ENCODE results near the gene DERA. TPM values are rescaled to one million over a fixed set of nuclear protein-coding genes. Genes with fewer than 3 reads are reported as not detected.

DERA gene
- total RNA-seq, 1 donor from 2014 or later, result 41.9 TPM

DNA sequence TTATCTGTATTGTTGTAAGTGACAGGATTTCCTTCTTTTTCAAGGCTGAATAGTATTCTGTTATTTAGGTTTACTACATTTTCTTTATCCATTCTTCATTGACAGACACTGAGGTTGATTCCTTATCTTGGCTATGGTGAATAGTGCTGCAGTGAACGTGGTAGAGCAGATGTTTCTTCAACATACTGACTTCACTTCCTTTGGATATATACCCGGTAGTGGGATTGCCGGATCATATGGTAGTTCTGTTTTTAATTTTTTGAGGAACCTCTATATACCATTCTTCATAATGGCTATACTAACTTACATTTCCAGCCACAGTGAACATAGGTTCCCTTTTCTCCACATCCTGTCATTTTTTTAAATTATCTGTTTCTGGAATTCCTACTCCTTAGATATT lies 21.8 kb downstream of the DERA start:
- TF ChIP-seq, protein P1, sequence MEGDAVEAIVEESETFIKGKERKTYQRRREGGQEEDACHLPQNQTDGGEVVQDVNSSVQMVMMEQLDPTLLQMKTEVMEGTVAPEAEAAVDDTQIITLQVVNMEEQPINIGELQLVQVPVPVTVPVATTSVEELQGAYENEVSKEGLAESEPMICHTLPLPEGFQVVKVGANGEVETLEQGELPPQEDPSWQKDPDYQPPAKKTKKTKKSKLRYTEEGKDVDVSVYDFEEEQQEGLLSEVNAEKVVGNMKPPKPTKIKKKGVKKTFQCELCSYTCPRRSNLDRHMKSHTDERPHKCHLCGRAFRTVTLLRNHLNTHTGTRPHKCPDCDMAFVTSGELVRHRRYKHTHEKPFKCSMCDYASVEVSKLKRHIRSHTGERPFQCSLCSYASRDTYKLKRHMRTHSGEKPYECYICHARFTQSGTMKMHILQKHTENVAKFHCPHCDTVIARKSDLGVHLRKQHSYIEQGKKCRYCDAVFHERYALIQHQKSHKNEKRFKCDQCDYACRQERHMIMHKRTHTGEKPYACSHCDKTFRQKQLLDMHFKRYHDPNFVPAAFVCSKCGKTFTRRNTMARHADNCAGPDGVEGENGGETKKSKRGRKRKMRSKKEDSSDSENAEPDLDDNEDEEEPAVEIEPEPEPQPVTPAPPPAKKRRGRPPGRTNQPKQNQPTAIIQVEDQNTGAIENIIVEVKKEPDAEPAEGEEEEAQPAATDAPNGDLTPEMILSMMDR (IDR thresholded peaks at IDR 0.05; ENCODE audit: unreplicated experiment), result no peak
- Mint-ChIP-seq H3K27me3 (no peaks in the 10 kb centered on the region), H3K4me3 (ENCODE audit: low read depth) (no peak overlapping the region), H3K4me1 (ENCODE audit: low read depth) (peaks cover 13% of the 10 kb centered on the region), H3K36me3 (ENCODE audit: insufficient read depth) (peaks cover 10% of the 10 kb centered on the region), H3K9me3 (ENCODE audit: low read depth) (peaks cover 12% of the 10 kb centered on the region), H3K27ac (no peak overlapping the region)
- no peak for DNase-seq (ENCODE audit: low spot score, unreplicated experiment)

DNA sequence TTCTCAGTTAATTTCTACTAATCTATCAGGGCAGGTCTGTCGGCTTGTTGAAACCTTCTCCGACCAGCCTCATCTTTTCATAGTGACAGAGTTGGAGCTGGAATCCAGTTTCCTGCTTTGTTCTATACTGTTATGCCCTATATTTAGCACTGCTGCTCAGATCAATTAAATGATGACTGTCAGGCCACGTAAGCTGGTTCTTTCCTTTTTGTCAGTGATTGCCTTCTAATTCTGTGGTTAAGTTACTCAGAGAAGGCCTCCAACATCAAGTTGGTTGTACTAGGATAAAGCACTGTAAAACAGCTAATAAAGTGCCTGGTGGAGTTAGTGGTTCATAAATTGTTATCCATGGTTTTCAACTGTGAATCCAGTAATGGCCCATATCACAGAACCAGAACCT lies 22.6 kb downstream of the DERA start:
- TF ChIP-seq, protein P1 (IDR thresholded peaks at IDR 0.05; ENCODE audit: unreplicated experiment), result no peak
- Mint-ChIP-seq H3K27ac (peak overlapping the region; percentile 4), H3K36me3 (ENCODE audit: insufficient read depth) (peaks cover 10% of the 10 kb centered on the region), H3K9me3 (ENCODE audit: low read depth) (peaks cover 12% of the 10 kb centered on the region), H3K27me3 (no peaks in the 10 kb centered on the region), H3K4me1 (ENCODE audit: low read depth) (peaks cover 10% of the 10 kb centered on the region), H3K4me3 (ENCODE audit: low read depth) (no peak overlapping the region)
- no peak for DNase-seq (ENCODE audit: low spot score, unreplicated experiment)

DNA sequence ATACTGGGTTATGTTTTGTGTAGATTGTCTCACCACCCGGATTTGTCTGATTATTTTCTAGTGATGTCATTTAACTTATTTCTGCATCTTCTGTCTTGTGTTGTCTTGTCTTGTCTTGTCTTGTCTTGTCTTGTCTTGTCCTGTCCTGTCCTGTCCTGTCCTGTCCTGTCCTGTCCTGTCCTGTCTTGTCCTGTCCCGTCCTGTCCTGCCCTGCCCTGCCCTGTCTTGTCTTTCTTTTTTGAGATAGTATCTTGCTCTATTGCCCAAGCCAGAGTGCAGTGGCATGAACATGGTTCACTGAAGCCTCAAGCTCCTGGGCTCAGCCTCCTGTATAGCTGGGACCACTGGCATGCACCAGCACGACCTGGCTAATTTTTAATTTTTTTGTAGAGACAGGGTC lies 25.6 kb downstream of the DERA start:
- Mint-ChIP-seq H3K27ac (no peak overlapping the region), H3K9me3 (ENCODE audit: low read depth) (peaks cover 14% of the 10 kb centered on the region), H3K36me3 (ENCODE audit: insufficient read depth) (peaks cover 15% of the 10 kb centered on the region), H3K4me1 (ENCODE audit: low read depth) (peaks cover 4% of the 10 kb centered on the region), H3K27me3 (no peaks in the 10 kb centered on the region), H3K4me3 (ENCODE audit: low read depth) (no peak overlapping the region)
- DNase-seq (ENCODE audit: low spot score, unreplicated experiment), result no peak
- TF ChIP-seq, protein P1 (IDR thresholded peaks at IDR 0.05; ENCODE audit: unreplicated experiment), result no peak

DNA sequence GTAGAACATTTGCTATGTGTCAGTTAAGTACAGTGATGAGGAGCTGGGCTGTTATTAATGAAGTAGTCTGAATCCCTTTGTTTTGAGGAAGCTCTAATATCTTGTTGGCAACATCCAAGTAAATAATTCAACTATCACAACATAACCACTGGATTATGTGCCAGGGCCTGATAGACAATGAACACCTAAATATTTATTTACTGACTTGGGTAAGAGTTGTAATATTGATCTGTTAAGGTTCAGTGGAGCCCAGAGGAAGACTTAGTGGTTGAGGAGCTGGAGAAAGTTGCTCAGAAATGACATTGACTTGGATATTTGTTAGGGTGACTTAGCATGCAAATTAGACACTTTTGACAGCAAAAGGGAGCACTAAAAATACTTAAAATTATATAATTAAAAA lies 26.8 kb downstream of the DERA start:
- Mint-ChIP-seq H3K4me1 (ENCODE audit: low read depth) (peaks cover 3% of the 10 kb centered on the region), H3K4me3 (ENCODE audit: low read depth) (no peak overlapping the region)
- DNase-seq (ENCODE audit: low spot score, unreplicated experiment), result no peak

DNA sequence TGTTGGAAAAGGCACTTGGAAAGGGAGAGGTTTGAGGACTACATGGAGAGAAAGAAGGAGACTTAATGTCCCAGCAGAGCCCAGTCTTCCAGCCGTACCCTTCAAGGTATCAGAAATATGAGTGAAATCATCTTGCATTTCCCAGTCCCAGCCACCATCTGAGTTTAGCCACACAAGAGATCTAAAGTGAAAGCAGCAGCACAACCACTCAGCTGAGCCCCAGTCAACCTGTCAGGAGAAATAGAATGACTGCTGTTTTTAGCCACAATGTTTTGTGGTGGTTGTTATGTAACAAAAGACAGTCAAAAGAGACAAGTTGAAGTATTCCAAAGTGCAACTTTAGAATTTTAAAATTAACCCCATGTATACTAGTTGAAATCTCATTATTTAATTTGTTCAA lies 28.0 kb downstream of the DERA start:
- Mint-ChIP-seq H3K36me3 (ENCODE audit: insufficient read depth) (peaks cover 7% of the 10 kb centered on the region), H3K9me3 (ENCODE audit: low read depth) (peaks cover 12% of the 10 kb centered on the region), H3K4me1 (ENCODE audit: low read depth) (peaks cover 3% of the 10 kb centered on the region), H3K27ac (no peak overlapping the region), H3K27me3 (no peaks in the 10 kb centered on the region), H3K4me3 (ENCODE audit: low read depth) (no peak overlapping the region)
- TF ChIP-seq, protein P1 (IDR thresholded peaks at IDR 0.05; ENCODE audit: unreplicated experiment), result no peak
- no peak for DNase-seq (ENCODE audit: low spot score, unreplicated experiment)

More for the DNA sequence above, 26.8 kb downstream of the DERA start:
- TF ChIP-seq, protein P1 (IDR thresholded peaks at IDR 0.05; ENCODE audit: unreplicated experiment), result no peak
- peaks cover 11% of the 10 kb centered on the region for H3K36me3 Mint-ChIP-seq (ENCODE audit: insufficient read depth)
- peaks cover 14% of the 10 kb centered on the region for H3K9me3 Mint-ChIP-seq (ENCODE audit: low read depth)
- no peaks in the 10 kb centered on the region for H3K27me3 Mint-ChIP-seq
- no peak overlapping the region for H3K27ac Mint-ChIP-seq

Measured in progenitor cell of endocrine pancreas (in vitro differentiated cells).